Activated T-cell treated with anti-CD3 and anti-CD28 coated beads, Interleukin-2, amount 50 U/mL, for 24 hours (primary cell): ENCODE measurements around the gene PITX2.
"Not testable (repeated sequence)": the region's sequence is repeated elsewhere in the genome, so short reads cannot be mapped to it uniquely, and the experiment has no call there.

ENCODE experiments used
- DNase-seq: peaks from one replicate; pipeline ENCODE4 v3.0.0-alpha.2; 2020
- H3K27ac Mint-ChIP-seq: 2 replicates; pipeline ENCODE4 v1.8.0; 2020; ENCODE audit warnings: mild to moderate bottlenecking, mixed read lengths
- H3K27me3 Mint-ChIP-seq: 2 replicates; pipeline ENCODE4 v1.8.0; 2020; ENCODE audit warnings: mixed read lengths
- H3K36me3 Mint-ChIP-seq: 2 replicates; pipeline ENCODE4 v1.8.0; 2020; ENCODE audit warnings: low read depth, mixed read lengths
- H3K4me1 Mint-ChIP-seq: 2 replicates; pipeline ENCODE4 v1.8.0; 2020; ENCODE audit warnings: low read depth, mixed read lengths
- H3K4me3 Mint-ChIP-seq: 2 replicates; pipeline ENCODE4 v1.8.0; 2020; ENCODE audit warnings: mild to moderate bottlenecking, moderate library complexity, mixed read lengths
- H3K9me3 Mint-ChIP-seq: 2 replicates; pipeline ENCODE4 v1.8.0; 2020; ENCODE audit warnings: mixed read lengths

PITX2 gene

GRCh38 chr4:110612631-110613269 is 10.1 kb downstream of the PITX2 start:
- H3K27me3 Mint-ChIP-seq = peaks cover 92% of the 10 kb centered on the region
- H3K4me1 Mint-ChIP-seq = peaks cover 22% of the 10 kb centered on the region
- H3K36me3 Mint-ChIP-seq = no peaks in the 10 kb centered on the region
- H3K9me3 Mint-ChIP-seq = no peaks in the 10 kb centered on the region
- no peak overlapping the region for H3K4me3 Mint-ChIP-seq
- no peak for DNase-seq
- H3K27ac Mint-ChIP-seq = no peak overlapping the region

GRCh38 chr4:110611968-110612447 is 10.9 kb downstream of the PITX2 start:
- no peaks in the 10 kb centered on the region for H3K9me3 Mint-ChIP-seq
- no peak overlapping the region for H3K4me3 Mint-ChIP-seq
- no peak for DNase-seq
- peaks cover 22% of the 10 kb centered on the region for H3K4me1 Mint-ChIP-seq
- peaks cover 87% of the 10 kb centered on the region for H3K27me3 Mint-ChIP-seq
- no peak overlapping the region for H3K27ac Mint-ChIP-seq
- H3K36me3 Mint-ChIP-seq = no peaks in the 10 kb centered on the region

DNA sequence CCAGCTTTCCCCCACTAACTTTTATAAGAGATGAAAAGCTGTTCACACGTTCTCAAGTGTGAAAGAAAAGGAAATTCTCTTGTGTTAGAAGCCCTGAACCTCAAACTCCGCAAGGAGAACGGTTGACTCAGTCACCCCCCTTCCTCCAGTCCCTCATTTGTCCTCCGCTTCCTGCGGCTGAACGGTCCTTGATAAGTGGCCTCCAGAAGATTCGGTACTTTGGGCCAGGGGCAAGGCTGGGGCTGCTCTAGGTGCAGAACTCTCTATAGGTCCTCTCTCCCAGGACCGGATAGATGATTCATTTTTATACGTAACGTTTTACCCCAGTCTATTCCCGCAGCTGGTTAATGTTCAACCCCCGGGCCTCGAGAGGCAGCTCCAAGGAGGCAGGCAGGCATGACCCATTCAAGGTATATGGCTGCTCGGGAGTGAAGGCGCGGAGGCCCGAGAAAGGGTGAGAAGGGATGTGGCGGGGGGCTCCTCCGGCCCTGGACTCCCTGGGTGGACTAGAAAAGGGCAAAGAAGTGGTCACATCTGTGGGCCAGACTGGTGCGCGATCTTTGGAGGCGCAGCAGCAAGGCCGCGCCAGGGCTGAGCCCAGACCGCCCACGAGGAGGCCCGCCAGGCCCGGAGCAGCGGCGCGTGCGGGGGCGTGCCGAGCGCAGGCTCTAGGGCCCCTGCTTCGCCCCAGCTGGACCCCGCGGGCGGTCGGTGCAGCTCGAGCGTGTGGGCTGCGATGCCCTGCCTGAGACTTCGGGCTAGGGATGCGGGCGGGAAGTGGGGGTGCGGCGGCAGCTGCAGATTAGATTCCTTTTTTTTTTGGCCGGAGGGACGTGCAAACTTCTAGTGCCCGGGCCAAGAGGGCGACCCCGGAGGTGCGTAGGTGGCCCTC is 11.7 kb downstream of the PITX2 start:
- H3K4me3 Mint-ChIP-seq = no peak overlapping the region
- no peak for DNase-seq
- no peaks in the 10 kb centered on the region for H3K36me3 Mint-ChIP-seq
- no peak overlapping the region for H3K27ac Mint-ChIP-seq
- H3K9me3 Mint-ChIP-seq = no peaks in the 10 kb centered on the region
- H3K27me3 Mint-ChIP-seq = peaks cover 79% of the 10 kb centered on the region
- H3K4me1 Mint-ChIP-seq = peaks cover 19% of the 10 kb centered on the region

GRCh38 chr4:110610620-110610939 is 12.3 kb downstream of the PITX2 start:
- H3K27ac Mint-ChIP-seq = no peak overlapping the region
- peaks cover 73% of the 10 kb centered on the region for H3K27me3 Mint-ChIP-seq
- H3K36me3 Mint-ChIP-seq = no peaks in the 10 kb centered on the region
- H3K4me3 Mint-ChIP-seq = no peak overlapping the region
- H3K9me3 Mint-ChIP-seq = no peaks in the 10 kb centered on the region
- no peak for DNase-seq
- peaks cover 15% of the 10 kb centered on the region for H3K4me1 Mint-ChIP-seq

- no peak for DNase-seq
- Mint-ChIP-seq H3K4me1 (peaks cover 11% of the 10 kb centered on the region), H3K4me3 (no peak overlapping the region), H3K9me3 (no peaks in the 10 kb centered on the region), H3K27ac (no peak overlapping the region), H3K27me3 (peaks cover 64% of the 10 kb centered on the region), H3K36me3 (no peaks in the 10 kb centered on the region)
These were observed 13.7 kb downstream of the PITX2 start for GRCh38 chr4:110609044-110609750.

DNA sequence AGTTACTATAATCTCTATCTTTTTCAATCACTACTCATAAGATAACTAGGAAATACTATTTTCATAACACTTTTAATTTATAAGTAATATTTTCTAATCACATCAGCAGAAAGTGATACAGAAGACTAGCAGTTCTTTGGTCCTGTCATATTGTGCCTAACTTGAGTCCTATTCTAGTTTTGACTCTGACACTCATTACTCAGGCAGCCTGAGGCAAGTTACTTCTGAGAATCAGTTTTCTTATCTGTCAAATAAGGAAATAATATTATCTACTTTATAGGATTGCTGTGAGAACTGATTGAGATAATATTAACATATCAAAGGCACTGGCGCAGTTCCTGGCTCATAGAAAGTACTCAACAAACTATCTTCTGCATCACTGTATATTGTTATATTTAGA is 17.8 kb downstream of the PITX2 start:
- Mint-ChIP-seq H3K9me3 (no peaks in the 10 kb centered on the region), H3K27ac (no peak overlapping the region), H3K4me1 (no peaks in the 10 kb centered on the region), H3K4me3 (no peak overlapping the region), H3K36me3 (no peaks in the 10 kb centered on the region), H3K27me3 (peaks cover 45% of the 10 kb centered on the region)
- no peak for DNase-seq

- no peaks in the 10 kb centered on the region for H3K4me1 Mint-ChIP-seq
- no peaks in the 10 kb centered on the region for H3K36me3 Mint-ChIP-seq
- no peak overlapping the region for H3K4me3 Mint-ChIP-seq
- no peak for DNase-seq
- no peaks in the 10 kb centered on the region for H3K9me3 Mint-ChIP-seq
- no peak overlapping the region for H3K27ac Mint-ChIP-seq
- H3K27me3 Mint-ChIP-seq = peaks cover 35% of the 10 kb centered on the region
These were observed 20.8 kb downstream of the PITX2 start for GRCh38 chr4:110602061-110602460.

GRCh38 chr4:110597582-110597981 is 25.3 kb downstream of the PITX2 start:
- Mint-ChIP-seq H3K36me3 (no peaks in the 10 kb centered on the region), H3K4me3 (no peak overlapping the region), H3K27ac (no peak overlapping the region), H3K27me3 (peaks cover 24% of the 10 kb centered on the region), H3K4me1 (no peaks in the 10 kb centered on the region), H3K9me3 (peaks cover 9% of the 10 kb centered on the region)
- no peak for DNase-seq

- Mint-ChIP-seq H3K4me3 (no peak overlapping the region), H3K36me3 (no peaks in the 10 kb centered on the region), H3K4me1 (no peaks in the 10 kb centered on the region), H3K27ac (no peak overlapping the region), H3K9me3 (peaks cover 9% of the 10 kb centered on the region), H3K27me3 (peaks cover 19% of the 10 kb centered on the region)
- DNase-seq = no peak
These were observed 26.4 kb downstream of the PITX2 start for GRCh38 chr4:110596431-110596830.

DNA sequence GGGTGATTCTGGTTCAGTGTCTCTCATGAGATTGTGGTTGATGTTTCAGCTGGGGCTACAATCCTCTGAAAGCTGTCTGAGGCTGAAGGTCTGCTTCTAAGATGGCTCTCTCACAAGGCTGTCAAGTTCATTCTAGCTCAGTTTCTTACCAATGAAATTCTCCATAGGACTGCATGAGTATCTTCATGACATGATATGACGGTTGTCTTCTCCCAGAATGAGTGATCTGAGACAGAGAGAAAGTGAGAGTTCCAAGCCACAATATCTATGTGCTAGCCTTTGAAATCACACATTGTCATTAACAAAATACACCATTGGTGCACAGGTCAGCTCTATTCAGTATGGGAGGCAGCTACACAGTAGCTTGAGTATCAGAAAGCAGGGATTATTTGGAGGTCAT is 27.3 kb downstream of the PITX2 start:
- Mint-ChIP-seq H3K4me3 (no peak overlapping the region), H3K27ac (no peak overlapping the region), H3K4me1 (no peaks in the 10 kb centered on the region), H3K9me3 (peaks cover 9% of the 10 kb centered on the region), H3K36me3 (no peaks in the 10 kb centered on the region), H3K27me3 (peaks cover 15% of the 10 kb centered on the region)
- no peak for DNase-seq

- H3K4me1 Mint-ChIP-seq = no peaks in the 10 kb centered on the region
- no peaks in the 10 kb centered on the region for H3K9me3 Mint-ChIP-seq
- no peak overlapping the region for H3K4me3 Mint-ChIP-seq
- no peak for DNase-seq
- H3K27ac Mint-ChIP-seq = no peak overlapping the region
- no peaks in the 10 kb centered on the region for H3K36me3 Mint-ChIP-seq
- peaks cover 15% of the 10 kb centered on the region for H3K27me3 Mint-ChIP-seq
These were observed 33.6 kb downstream of the PITX2 start for GRCh38 chr4:110589297-110589696.

GRCh38 chr4:110587666-110588285 is 35.1 kb downstream of the PITX2 start:
- Mint-ChIP-seq H3K9me3 (no peaks in the 10 kb centered on the region), H3K4me3 (no peak overlapping the region), H3K4me1 (no peaks in the 10 kb centered on the region), H3K36me3 (no peaks in the 10 kb centered on the region), H3K27ac (no peak overlapping the region), H3K27me3 (peaks cover 20% of the 10 kb centered on the region)
- DNase-seq = no peak

- H3K4me1 Mint-ChIP-seq = no peaks in the 10 kb centered on the region
- no peak overlapping the region for H3K27ac Mint-ChIP-seq
- no peaks in the 10 kb centered on the region for H3K36me3 Mint-ChIP-seq
- no peak overlapping the region for H3K4me3 Mint-ChIP-seq
- H3K27me3 Mint-ChIP-seq = peaks cover 27% of the 10 kb centered on the region
- DNase-seq = no peak
- H3K9me3 Mint-ChIP-seq = no peaks in the 10 kb centered on the region
These were observed 36.6 kb downstream of the PITX2 start for GRCh38 chr4:110586131-110586850.

GRCh38 chr4:110576696-110577095 is 46.2 kb downstream of the PITX2 start:
- H3K36me3 Mint-ChIP-seq, DNase-seq, H3K27me3 Mint-ChIP-seq, H3K4me3 Mint-ChIP-seq, H3K27ac Mint-ChIP-seq, H3K4me1 Mint-ChIP-seq, H3K9me3 Mint-ChIP-seq: not testable (repeated sequence)
